Peyer's patch (tissue), 4 donors: ENCODE data around the gene NRG3.

ENCODE experiments used
- CTCF ChIP-seq, 6 experiments: fragments of 450-650 bp in 4 of 6; fragments of 200-600 bp in 2 of 6; sonication (generic) in 1 of 6; IDR thresholded peaks; one replicate each; pipeline ENCODE4 v1.5.1; 2017 to 2019; ENCODE audit warnings: antibody characterized with exemption in 6 of 6, mild to moderate bottlenecking in 3 of 6, moderate library complexity in 1 of 6
- POLR2A ChIP-seq, 2 donors: fragments of 450-650 bp; IDR thresholded peaks; one replicate each; pipeline ENCODE4 v1.5.1; 2017; ENCODE audit warnings: antibody characterized with exemption in 2 of 2, mild to moderate bottlenecking in 2 of 2, moderate library complexity in 2 of 2

DNA sequence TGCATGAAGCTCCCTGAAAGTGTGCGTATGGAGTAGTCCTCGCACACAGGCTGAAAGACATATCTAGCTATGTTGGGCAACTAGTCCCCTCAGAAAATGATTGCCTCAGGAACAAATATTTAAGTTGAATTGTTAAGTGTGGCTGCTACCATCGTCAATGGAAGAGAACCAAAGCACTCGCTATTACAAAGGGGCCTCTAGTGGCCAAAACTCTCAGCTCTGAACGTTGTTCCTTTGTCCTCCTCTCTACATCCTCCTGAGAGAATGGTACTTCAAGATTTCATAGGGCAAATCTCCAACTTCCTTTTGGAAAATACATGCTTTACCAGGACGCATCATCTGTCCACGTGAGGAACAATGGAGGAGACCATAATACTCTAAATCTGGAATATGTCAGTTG, 209.9 kb downstream of the NRG3 start:
- no peak for TF ChIP-seq POLR2A (IDR thresholded peaks at IDR 0.05)
- TF ChIP-seq CTCF (IDR thresholded peaks at IDR 0.05) = no peak
